ENCODE data around the gene GPR119.
"Not testable (repeated sequence)": the region's sequence is repeated elsewhere in the genome, so short reads cannot be mapped to it uniquely, and the experiment has no call there.

Gene GPR119

DNA sequence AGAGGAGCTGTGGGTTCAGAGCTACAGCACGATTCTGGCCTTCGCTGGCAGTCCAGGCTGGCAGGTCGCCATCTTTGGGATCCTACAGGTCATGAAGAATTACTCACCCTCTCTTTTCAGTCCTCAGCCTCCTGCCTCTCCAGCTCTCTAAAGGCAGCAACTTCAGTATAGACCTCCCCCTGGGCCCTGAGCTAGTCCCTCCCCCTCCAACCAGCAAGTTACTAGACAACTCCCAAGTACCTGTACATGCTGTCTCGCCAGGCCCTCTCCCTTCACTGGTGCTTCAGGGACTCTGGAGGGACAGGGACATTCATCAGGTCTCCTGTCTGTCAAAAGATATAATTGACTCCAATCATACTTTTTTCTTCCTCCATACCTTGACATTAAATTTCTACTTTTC is at the start of gene GPR119:
GPR119 (minus strand) TSS at position 155 of the 400 bp plus-strand sequence. CDS start 227 bp downstream, outside the sequence.
- DNase-seq: no peak

GRCh38 chrX:130429236-130429635 is 43.8 kb upstream of the GPR119 start:
- DNase-seq: not testable (repeated sequence)

DNA sequence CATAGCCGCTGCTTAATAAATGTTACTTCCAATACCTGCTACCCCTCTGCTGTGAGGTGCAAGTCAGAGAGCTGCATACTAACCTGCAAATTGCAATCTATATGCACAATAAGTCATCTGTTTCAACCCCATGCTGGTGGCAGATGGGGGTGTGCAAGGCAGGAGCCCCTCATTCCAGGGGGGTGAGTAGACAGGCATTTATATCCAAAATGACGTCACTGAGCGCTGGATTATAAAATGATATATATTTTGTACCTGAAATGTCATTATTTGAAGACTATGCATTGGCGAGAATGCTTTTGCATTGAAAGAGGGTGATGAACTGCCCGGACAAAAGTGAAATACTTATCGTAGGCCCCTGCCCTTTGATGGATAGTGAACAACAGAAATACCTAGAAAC is 41.1 kb upstream of the GPR119 start:
- DNase-seq: no peak

DNA sequence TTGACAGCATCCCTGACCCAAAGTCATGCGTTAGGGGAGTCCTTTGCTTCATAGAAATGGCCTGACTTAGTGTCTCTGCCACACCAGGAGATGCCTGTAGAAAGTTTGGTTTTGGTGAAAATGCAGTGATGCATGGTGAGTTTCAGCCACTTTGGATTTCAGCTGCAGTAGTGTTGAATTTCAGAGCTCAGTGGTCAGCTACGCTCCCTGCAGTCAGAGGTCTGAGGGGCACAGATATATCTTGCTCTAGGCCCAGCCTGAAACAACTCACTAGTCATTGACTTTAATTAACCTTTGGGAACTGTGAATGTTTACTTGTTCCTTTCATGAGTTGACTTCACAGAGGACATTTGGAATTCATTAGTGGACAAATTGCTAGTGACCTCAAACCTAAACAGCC is 33.8 kb upstream of the GPR119 start:
- no peak for DNase-seq

- DNase-seq: no peak
Observed at GRCh38 chrX:130418740-130419139, 33.3 kb upstream of the GPR119 start.

- DNase-seq: no peak
Observed at GRCh38 chrX:130418066-130418465, 32.6 kb upstream of the GPR119 start.

DNA sequence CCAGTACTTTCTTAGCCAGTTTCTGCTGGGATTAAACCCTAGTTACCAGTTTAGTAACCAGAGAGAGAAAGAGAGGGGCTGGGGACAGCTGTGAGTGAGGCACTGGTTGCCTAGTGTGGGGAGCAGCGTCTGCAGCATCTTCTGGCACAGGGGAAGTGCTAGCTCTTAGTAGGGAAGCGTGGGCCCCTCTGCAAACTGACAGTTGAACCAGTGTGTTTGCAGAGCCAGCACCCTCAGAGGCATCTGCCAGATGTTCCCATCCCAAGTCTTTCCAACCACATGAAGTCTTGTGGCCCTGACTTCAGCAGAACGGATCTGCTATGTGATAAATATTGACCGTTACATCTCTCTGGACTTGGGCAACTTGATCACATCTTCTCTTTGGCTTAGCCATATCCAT is 31.3 kb upstream of the GPR119 start:
- DNase-seq: no peak

DNA sequence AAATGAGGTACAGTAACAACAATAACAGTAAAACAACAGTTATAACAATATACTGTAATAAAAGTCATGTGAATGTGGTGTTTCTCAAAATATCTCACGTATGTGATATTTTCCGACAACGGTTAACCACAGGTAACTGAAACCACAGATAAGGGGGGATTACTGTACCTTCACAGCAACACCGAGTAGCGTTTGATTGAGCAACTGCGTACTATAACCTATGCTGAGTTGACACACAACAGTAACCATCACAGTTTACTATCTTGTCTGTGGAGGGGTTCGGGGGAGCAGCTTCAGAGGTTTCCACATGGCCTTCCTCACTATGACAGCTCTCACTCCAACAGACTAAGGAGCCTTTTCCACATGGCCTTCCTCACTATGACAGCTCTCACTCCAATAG is 29.7 kb upstream of the GPR119 start:
- no peak for DNase-seq

DNA sequence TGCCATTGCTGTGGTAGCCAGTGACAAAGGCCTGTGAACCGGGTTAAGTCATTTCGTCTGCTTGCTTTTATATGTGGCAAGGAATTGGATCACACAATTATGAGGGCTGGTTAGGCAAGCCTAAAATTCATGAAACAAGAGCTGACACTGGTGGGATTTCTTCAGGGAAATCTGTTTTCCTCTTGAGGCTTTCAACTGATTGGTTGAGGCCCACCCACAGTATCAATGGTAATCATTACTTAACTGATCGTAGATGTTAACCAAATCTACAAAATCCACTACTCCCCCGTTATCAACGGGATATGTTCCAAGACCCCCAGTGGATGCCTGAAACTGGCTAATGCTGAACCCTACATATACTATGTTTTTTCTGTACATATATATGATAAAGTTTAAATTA is 29.3 kb upstream of the GPR119 start:
- DNase-seq: no peak

GRCh38 chrX:130413415-130413814 is 27.9 kb upstream of the GPR119 start:
- no peak for DNase-seq

- no peak for DNase-seq
Observed at GRCh38 chrX:130402208-130402684, 16.8 kb upstream of the GPR119 start.

- peak; percentile 86 for DNase-seq
Observed at GRCh38 chrX:130401415-130402207, 16.1 kb upstream of the GPR119 start, which contains the start of gene RBMX2. TSS of gene RBMX2 (plus strand) at chrX:130401987. CDS start at chrX:130402033, 46 bp downstream.

DNA sequence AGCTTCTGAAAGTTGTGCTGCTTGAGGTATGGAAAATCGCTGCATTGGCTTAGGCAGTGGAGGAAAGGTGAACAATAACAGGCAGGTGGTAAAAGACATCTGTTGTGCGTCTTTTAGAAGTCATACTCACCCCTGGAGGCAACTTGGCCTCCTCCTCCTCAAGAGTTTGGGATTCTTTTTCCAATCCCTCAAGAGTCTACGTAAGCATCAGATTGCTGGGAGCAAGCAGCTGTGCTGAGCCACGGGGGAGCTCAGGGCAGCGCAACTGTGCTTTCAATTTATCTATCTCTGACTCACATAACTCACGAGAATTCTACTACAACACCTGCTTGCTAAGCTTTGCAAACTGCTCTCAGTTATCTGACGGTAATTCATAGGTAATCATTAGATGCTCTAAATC is 9.9 kb upstream of the GPR119 start:
- DNase-seq: no peak

GRCh38 chrX:130393451-130394074 is 8.1 kb upstream of the GPR119 start:
- peak; percentile 40 for DNase-seq

GRCh38 chrX:130386408-130386808 is 934 bp upstream of the GPR119 start:
- no peak for DNase-seq

DNA sequence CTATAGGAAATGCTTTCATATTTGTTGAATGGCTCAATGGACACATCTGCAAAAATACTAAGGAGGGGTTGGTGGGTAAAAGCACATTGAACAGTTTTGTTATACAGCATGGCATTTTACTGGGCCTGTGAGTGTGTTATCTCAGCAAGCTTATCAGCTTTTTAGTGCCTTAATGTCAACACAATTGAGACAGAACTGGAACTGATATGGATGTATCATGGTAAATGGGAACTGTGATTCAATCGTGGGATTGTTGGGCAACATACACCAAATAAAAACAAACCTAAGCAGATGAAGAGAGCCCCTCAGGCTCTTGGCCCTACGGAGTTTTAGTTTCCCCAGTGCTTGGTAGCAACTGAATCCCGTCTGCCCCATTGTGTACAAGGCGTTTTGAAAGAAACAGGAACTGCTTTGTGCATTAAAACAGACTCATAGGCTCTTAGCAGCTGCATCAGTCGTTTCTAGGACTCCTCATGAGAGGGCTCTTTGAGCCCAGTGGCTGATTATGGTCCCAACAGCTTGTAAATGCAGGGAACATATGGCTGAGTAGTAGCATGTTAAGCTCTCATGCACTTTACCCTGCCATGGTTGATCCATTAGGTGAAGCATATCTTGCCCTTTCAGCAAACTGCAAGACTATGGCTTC is 7.3 kb downstream of the GPR119 start:
- peak; percentile 5 for DNase-seq

DNA sequence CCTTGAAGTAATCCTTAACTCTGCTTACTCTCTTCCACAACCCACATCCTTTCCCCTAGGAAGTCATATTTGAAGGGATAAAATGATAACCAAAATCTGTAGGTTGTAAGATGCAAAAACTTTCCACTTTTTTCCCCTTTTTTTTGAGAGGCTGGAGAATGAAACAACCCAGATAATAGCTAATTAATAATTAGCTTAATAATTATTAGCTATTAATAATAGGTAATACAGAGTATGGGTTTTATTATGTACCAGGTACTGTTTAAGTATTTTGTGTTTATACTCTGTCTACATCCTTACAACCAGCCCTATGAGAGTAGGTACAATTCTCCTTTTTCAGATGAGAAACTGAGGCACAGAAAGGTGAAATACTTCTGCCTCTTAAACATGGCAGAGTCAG is 9.4 kb downstream of the GPR119 start:
- no peak for DNase-seq

GRCh38 chrX:130352050-130352449 is 33.4 kb downstream of the GPR119 start:
- not testable (repeated sequence) for DNase-seq

DNA sequence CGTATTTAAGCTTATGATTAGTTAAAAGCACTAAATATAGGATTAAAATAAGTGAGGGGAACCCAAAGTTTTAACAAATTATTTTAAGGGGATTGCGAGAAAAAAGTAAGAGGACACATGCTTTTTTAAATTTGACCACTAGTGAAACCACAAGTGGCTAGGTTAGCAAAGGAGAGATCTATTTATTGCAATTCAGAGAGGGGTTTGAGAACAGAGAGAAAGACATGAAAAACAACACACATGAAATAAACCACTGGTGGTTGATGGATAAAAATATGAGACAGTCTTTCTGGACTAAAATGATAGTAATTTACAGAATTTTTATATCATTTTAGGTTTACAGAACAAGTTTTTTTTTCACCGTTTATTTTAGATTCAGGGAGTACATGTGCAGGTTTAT is 33.9 kb downstream of the GPR119 start:
- no peak for DNase-seq

DNA sequence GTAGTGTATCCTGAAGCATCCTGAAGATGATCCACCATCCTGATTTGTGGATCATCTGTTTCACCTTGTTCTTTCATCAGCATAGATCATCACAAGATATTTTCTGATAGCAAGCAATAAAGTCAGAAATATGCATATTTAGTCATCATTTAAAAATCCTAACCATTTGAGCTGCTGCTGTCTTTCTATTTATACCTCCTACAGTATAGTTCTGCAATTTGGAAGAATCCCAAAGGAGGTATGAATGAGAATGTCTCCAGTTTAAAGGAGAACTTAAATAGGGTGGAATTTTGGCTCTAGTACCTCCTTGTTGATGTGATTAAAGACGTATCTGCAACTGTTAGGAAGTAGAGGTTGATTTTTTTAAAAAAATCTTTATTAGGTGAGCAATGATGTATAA is 38.2 kb downstream of the GPR119 start:
- DNase-seq: no peak

DNA sequence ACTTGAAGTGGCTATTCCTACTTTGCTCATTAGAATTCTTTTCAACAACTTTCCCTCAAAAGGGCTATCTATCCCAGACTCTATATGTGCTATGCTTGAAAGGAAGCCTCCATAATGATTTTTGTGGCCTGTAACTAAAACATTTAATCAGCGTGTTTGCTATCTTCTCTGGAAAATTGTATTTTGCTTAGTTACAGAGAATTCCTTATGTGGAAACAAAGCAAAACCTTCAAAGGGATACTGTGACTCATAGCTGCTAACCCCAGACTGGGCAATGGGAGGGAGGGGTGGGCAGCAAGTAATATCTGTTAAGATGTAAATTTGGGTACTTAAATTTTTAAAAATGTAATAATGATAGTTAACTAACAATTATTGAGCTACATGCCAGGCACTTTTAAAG is 42.1 kb downstream of the GPR119 start:
- DNase-seq: no peak

DNA sequence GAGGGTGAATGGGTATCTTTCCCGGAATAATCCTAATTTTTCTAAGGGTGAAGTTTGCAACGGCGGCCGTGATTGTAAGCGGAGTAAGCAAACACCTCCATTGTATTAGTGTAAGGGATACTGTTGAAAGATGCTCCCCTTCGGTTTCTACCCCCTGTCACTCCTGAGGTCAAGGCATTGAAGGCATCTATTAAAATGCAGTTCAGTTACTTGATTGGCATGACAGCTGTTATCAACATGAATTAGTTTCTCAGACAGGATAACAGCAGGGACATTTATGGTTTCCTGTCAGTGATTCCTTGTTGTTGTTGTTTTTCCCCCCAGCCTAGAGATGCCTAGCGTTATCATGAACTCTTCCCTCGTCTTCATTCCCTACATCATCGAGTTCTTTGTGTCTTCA is 45.2 kb downstream of the GPR119 start:
- no peak for DNase-seq

DNA sequence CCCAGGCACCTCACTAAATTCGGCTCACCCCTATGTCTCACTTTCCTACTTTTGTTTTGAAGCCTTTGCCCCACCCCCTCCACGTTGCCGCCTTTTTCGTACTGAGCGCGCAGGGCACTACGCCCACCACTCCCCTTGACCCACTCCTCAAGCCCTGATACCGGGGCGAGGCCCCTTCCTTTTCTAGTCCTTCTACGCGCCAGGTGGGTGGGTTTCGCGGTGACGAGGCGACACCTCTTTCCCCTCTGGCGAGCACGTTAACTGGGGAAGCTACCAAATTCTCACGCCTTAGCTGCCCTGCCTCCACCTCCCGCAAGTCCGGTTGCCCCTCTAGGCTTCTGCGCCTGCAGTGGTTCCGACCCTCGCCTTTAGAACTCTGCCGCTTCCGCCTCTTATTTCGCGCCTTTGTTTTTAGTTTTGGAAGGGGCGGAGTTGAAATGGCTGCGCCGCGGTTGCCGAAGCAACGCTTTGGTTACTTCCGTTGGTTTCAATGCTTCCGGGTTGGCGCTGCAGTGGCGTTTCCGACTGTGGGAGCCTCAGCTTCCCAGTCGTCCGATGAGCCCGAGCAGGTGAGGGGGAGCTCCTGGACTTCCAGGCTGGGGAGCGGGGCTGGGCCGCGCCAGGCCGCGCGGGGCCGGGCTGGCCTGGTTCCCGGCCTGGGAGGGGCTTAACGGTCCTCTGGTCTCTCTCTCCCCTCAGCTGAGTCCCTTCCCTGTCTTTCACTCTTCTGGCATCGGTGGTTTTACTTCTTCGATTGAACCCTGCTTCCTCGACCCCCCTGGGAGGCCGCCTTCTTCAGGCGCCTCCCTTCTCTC is 45.9 kb downstream of the GPR119 start, which contains the start of gene SLC25A14:
SLC25A14 (plus strand) TSS at position 512 of the 815 bp plus-strand sequence. CDS start 360 bp downstream, outside the sequence.
- DNase-seq: peak; percentile 88

Measured in RPMI8226 (cell line).